IMR-90 (cell line): ENCODE results near the gene LUZP4. TPM values are rescaled to one million over a fixed set of nuclear protein-coding genes. Genes with fewer than 3 reads are reported as not detected.

ENCODE experiments used
- ATAC-seq: fragments of 200-7000 bp; cut with Tn5 transposase; 2 replicates; pipeline ENCODE4 v1.9.1; 2020; ENCODE audit warnings: low read depth, mild to moderate bottlenecking, moderate library complexity
- BruUV-seq: library from RNA; stranded (reverse); fragments of 400-500 nt; replicated peaks from 2 replicates; lab custom pipeline; 2021; lab: Mats Ljungman, UMichigan
- CTCF ChIA-PET: fragments of 300-600 bp; formaldehyde crosslinking; extraction: SDS; loops from one replicate; lab custom pipeline; 2021; ENCODE audit warnings: antibody characterized with exemption; lab: Yijun Ruan, JAX
- POLR2A ChIA-PET: fragments of 300-600 bp; sonication (Branson Sonifier 250); formaldehyde crosslinking; loops from one replicate; lab custom pipeline; 2022; ENCODE audit warnings: antibody characterized with exemption; ENCODE audit not compliant: unreplicated experiment; lab: Charles Lee
- DNase-seq: peaks from one replicate; pipeline ENCODE4 v3.0.0; 2013
- H2AFZ ChIP-seq: replicated peaks from 2 replicates; pipeline ENCODE3; 2013; ENCODE audit warnings: low read length, mild to moderate bottlenecking; ENCODE audit not compliant: poor library complexity
- H2AK5ac ChIP-seq: 2 replicates; pipeline ENCODE4 v1.6.1; 2013; ENCODE audit warnings: low read depth, low read length, inconsistent platforms
- H2AK9ac ChIP-seq: replicated peaks from 2 replicates; pipeline ENCODE3; 2013; ENCODE audit warnings: mild to moderate bottlenecking, low read depth, low read length, moderate library complexity; ENCODE audit not compliant: poor library complexity
- H2BK120ac ChIP-seq: 2 replicates; pipeline ENCODE4 v1.6.1; 2013; ENCODE audit warnings: low read depth, low read length, inconsistent platforms
- H2BK15ac ChIP-seq: 3 replicates; pipeline ENCODE4 v1.6.1; 2013; ENCODE audit warnings: low read depth, low read length, inconsistent platforms
- H2BK20ac ChIP-seq: 2 replicates; pipeline ENCODE4 v1.6.1; 2013; ENCODE audit warnings: low read depth, mild to moderate bottlenecking, inconsistent platforms, low read length, moderate library complexity
- H2BK5ac ChIP-seq: 2 replicates; pipeline ENCODE4 v1.6.1; 2013; ENCODE audit warnings: mild to moderate bottlenecking, low read depth, low read length, inconsistent platforms; ENCODE audit not compliant: poor library complexity, severe bottlenecking
- H3K14ac ChIP-seq: replicated peaks from 2 replicates; pipeline ENCODE4 v1.6.1; 2013; ENCODE audit warnings: low read depth, low read length, inconsistent platforms
- H3K18ac ChIP-seq: 2 replicates; pipeline ENCODE4 v1.6.1; 2013; ENCODE audit warnings: low read depth, low read length, control low read depth
- H3K23ac ChIP-seq: 2 replicates; pipeline ENCODE4 v1.6.1; 2013; ENCODE audit warnings: low read depth, low read length, inconsistent platforms
- H3K27ac ChIP-seq: 2 replicates; pipeline ENCODE4 v1.5.1; 2013; ENCODE audit warnings: mild to moderate bottlenecking, control low read depth, low read length; ENCODE audit not compliant: insufficient read depth
- H3K27me3 ChIP-seq: 2 replicates; pipeline ENCODE4 v1.6.1; 2013; ENCODE audit warnings: low read length; ENCODE audit not compliant: control insufficient read depth, insufficient read depth
- H3K36me3 ChIP-seq: 2 replicates; pipeline ENCODE4 v1.6.1; 2013; ENCODE audit warnings: low read length, mixed read lengths; ENCODE audit not compliant: control insufficient read depth, insufficient read depth
- H3K4ac ChIP-seq: 2 replicates; pipeline ENCODE4 v1.6.1; 2013; ENCODE audit warnings: low read depth, low read length, inconsistent platforms
- H3K4me1 ChIP-seq: 2 replicates; pipeline ENCODE4 v1.6.1; 2013; ENCODE audit warnings: low read length, mixed read lengths; ENCODE audit not compliant: control insufficient read depth, insufficient read depth
- H3K4me2 ChIP-seq: 2 replicates; pipeline ENCODE4 v1.6.1; 2013; ENCODE audit warnings: low read depth, mild to moderate bottlenecking, control low read depth, low read length, moderate library complexity
- H3K4me3 ChIP-seq: 2 replicates; pipeline ENCODE4 v1.5.1; 2013; ENCODE audit warnings: low read depth, mild to moderate bottlenecking, control low read depth, low read length, moderate library complexity; ENCODE audit not compliant: insufficient read depth
- H3K56ac ChIP-seq: 2 replicates; pipeline ENCODE4 v1.6.1; 2013; ENCODE audit warnings: low read length, inconsistent platforms; ENCODE audit not compliant: insufficient read depth; ENCODE audit errors: extremely low read depth
- H3K79me1 ChIP-seq, 2 experiments: 2 replicates each; pipeline ENCODE4 v1.6.1; 2013; ENCODE audit warnings: low read length in 2 of 2, inconsistent platforms in 1 of 2, low read depth in 1 of 2
- H3K9ac ChIP-seq: 2 replicates; pipeline ENCODE4 v1.6.1; 2013; ENCODE audit warnings: low read depth, low read length, control low read depth
- H3K9me1 ChIP-seq: 2 replicates; pipeline ENCODE4 v1.6.1; 2013; ENCODE audit warnings: low read length, inconsistent platforms; ENCODE audit not compliant: insufficient read depth
- H3K9me3 ChIP-seq: 2 replicates; pipeline ENCODE4 v1.6.1; 2013; ENCODE audit warnings: low read length; ENCODE audit not compliant: control insufficient read depth, insufficient read depth
- H4K20me1 ChIP-seq: 2 replicates; pipeline ENCODE4 v1.6.1; 2013; ENCODE audit warnings: low read length, inconsistent platforms; ENCODE audit not compliant: insufficient read depth
- H4K5ac ChIP-seq: 2 replicates; pipeline ENCODE4 v1.6.1; 2013; ENCODE audit warnings: mild to moderate bottlenecking, low read depth, low read length, control low read depth
- H4K8ac ChIP-seq, 2 experiments: 2 replicates each; pipeline ENCODE4 v1.6.1; 2013; ENCODE audit warnings: low read depth in 2 of 2, low read length in 2 of 2, control low read depth in 1 of 2, inconsistent platforms in 1 of 2
- H4K91ac ChIP-seq: 2 replicates; pipeline ENCODE4 v1.6.1; 2013; ENCODE audit warnings: low read depth, low read length, inconsistent platforms; ENCODE audit not compliant: insufficient read depth
- BHLHE40 ChIP-seq: fragments of 150-350 bp; IDR thresholded peaks from 2 replicates; pipeline ENCODE4 v1.6.1; 2016; ENCODE audit warnings: mild to moderate bottlenecking, low read depth, low read length
- CEBPB ChIP-seq: IDR thresholded peaks from 2 replicates; pipeline ENCODE4 v1.6.1; 2012; ENCODE audit warnings: low read depth, low read length, improper control_type of control experiment
- CHD1 ChIP-seq: IDR thresholded peaks from 2 replicates; pipeline ENCODE4 v1.6.1; 2012; ENCODE audit warnings: low read depth, low read length, improper control_type of control experiment
- CTCF ChIP-seq: conservative IDR thresholded peaks from 2 replicates; pipeline ENCODE4 v1.5.1; 2012; ENCODE audit warnings: mild to moderate bottlenecking, low read depth, low read length, improper control_type of control experiment
- ELK1 ChIP-seq: fragments of 150-350 bp; IDR thresholded peaks from 2 replicates; pipeline ENCODE4 v1.6.1; 2016; ENCODE audit warnings: low read depth, mild to moderate bottlenecking, low read length, moderate library complexity, borderline replicate concordance
- MAZ ChIP-seq: IDR thresholded peaks from 2 replicates; pipeline ENCODE4 v1.6.1; 2012; ENCODE audit warnings: low read depth, mild to moderate bottlenecking, low read length, improper control_type of control experiment, moderate library complexity, borderline replicate concordance
- MXI1 ChIP-seq: IDR thresholded peaks from 2 replicates; pipeline ENCODE4 v1.6.1; 2012; ENCODE audit warnings: low read depth, mild to moderate bottlenecking, low read length, moderate library complexity, borderline replicate concordance
- POLR2A ChIP-seq: IDR thresholded peaks from 2 replicates; pipeline ENCODE4 v1.6.1; 2012; ENCODE audit warnings: mild to moderate bottlenecking, low read depth, low read length
- RAD21 ChIP-seq: IDR thresholded peaks from 2 replicates; pipeline ENCODE4 v1.6.1; 2012; ENCODE audit warnings: low read length, improper control_type of control experiment
- RCOR1 ChIP-seq: IDR thresholded peaks from 2 replicates; pipeline ENCODE4 v1.6.1; 2012; ENCODE audit warnings: mild to moderate bottlenecking, low read length, improper control_type of control experiment; ENCODE audit not compliant: insufficient replicate concordance
- SMC3 ChIP-seq: fragments of 150-350 bp; IDR thresholded peaks from 2 replicates; pipeline ENCODE4 v1.6.1; 2016; ENCODE audit warnings: low read depth, mild to moderate bottlenecking, antibody characterized with exemption, low read length, moderate library complexity
- USF2 ChIP-seq: fragments of 150-350 bp; IDR thresholded peaks from 2 replicates; pipeline ENCODE4 v1.6.1; 2017; ENCODE audit warnings: mild to moderate bottlenecking, antibody characterized with exemption, low read length, low read depth
- dilution Hi-C: fragments of 300-500 bp; cut with HindIII; formaldehyde crosslinking; loops from one replicate; pipeline ENCODE4 v1.14.3; 2018; ENCODE audit warnings: low sequenced_read_pairs; ENCODE audit not compliant: unreplicated experiment
- in situ Hi-C: fragments of 300-500 bp; cut with MboI; formaldehyde crosslinking; loops from 3 replicates; pipeline ENCODE4 v1.14.3; 2019; ENCODE audit warnings: low sequenced_read_pairs, inconsistent platforms, mixed read lengths
- intact Hi-C: fragments of 100-400 bp; cut with micrococcal nuclease; formaldehyde crosslinking; loops from 2 replicates; pipeline ENCODE4 v1.10.0; 2022
- polyA plus RNA-seq, 3 experiments: library from polyadenylated mRNA; depleted of rRNA; stranded (reverse); fragments of >200 nt; gene quantifications; 2 replicates each; pipeline ENCODE4 v1.2.3, GENCODE V29; 2012; ENCODE audit warnings: low replicate concordance in 1 of 3
- total RNA-seq: library from RNA; depleted of rRNA; stranded (reverse); fragments of >200 nt; gene quantifications from 2 replicates; pipeline ENCODE4 v1.2.3, GENCODE V29; 2012

LUZP4 gene
- total and polyA plus RNA-seq, 2 of the 4 experiments (the other 2 are of a cell fraction): not detected

- no peak overlapping the region for H3K4me3 ChIP-seq
- H3K14ac ChIP-seq: no peak overlapping the region
- CTCF ChIA-PET: no interaction called here
- H2BK20ac ChIP-seq: no peak overlapping the region
- POLR2A ChIA-PET: no interaction called here
- intact Hi-C loops: no loop called here
- ATAC-seq (no peak), DNase-seq (no peak)
- dilution Hi-C loops: no loop called here
- no peak overlapping the region for H3K18ac ChIP-seq
- no peak overlapping the region for H3K23ac ChIP-seq
- BruUV-seq: no TSS peak
- no peak overlapping the region for H2BK15ac ChIP-seq
- H4K20me1 ChIP-seq: no peaks in the 10 kb centered on the region
- H4K5ac ChIP-seq: no peak overlapping the region
- TF ChIP-seq RAD21: no peak
- TF ChIP-seq BHLHE40: no peak
- TF ChIP-seq USF2: no peak
- TF ChIP-seq RCOR1: no peak
- no peak for TF ChIP-seq MXI1
- TF ChIP-seq ELK1: no peak
- TF ChIP-seq MAZ: no peak
- no peak for TF ChIP-seq POLR2A
- no peak for TF ChIP-seq CTCF
- no peak for TF ChIP-seq CHD1
- no peak for TF ChIP-seq CEBPB
- TF ChIP-seq SMC3: no peak
- H2AK5ac ChIP-seq: no peak overlapping the region
- no peaks in the 10 kb centered on the region for H3K9me3 ChIP-seq
- no peak overlapping the region for H3K27ac ChIP-seq
- no peaks in the 10 kb centered on the region for H3K36me3 ChIP-seq
- H2BK5ac ChIP-seq: no peak overlapping the region
- peaks cover 8% of the 10 kb centered on the region; the same call in 1 of the 2 replicates for H3K4me1 ChIP-seq
- H4K91ac ChIP-seq: no peak overlapping the region
- no peak overlapping the region for H2AK9ac ChIP-seq
- H3K27me3 ChIP-seq: peaks cover 2% of the 10 kb centered on the region; the same call in 1 of the 2 replicates
- in situ Hi-C loops: no loop called here
- no peak overlapping the region for H3K9ac ChIP-seq
- H3K4me2 ChIP-seq: no peak overlapping the region
- no peak overlapping the region for H2AFZ ChIP-seq
- H3K4ac ChIP-seq: no peak overlapping the region
- no peak overlapping the region for H3K56ac ChIP-seq
- H3K9me1 ChIP-seq: no peaks in the 10 kb centered on the region; the same call in 1 of the 2 replicates
- H4K8ac ChIP-seq: no peak overlapping the region
- no peaks in the 10 kb centered on the region for H3K79me1 ChIP-seq
- no peak overlapping the region for H2BK120ac ChIP-seq
Observed at GRCh38 chrX:115257711-115258110, 31.8 kb upstream of the LUZP4 start.
